Subcutaneous adipose tissue (tissue), 4 donors: ENCODE results near the gene IDE. TPM values are rescaled to one million over a fixed set of nuclear protein-coding genes. Genes with fewer than 3 reads are reported as not detected.

Experiments
- total RNA-seq, 4 donors: library from RNA; depleted of rRNA; stranded (reverse); fragments of >200 nt; gene quantifications; one replicate each; pipeline ENCODE4 v1.1.0, GENCODE V29; 2016
- TF ChIP-seq, protein P1 (sequence below): fragments of 450-650 bp; IDR thresholded peaks from one replicate; pipeline ENCODE4 v1.5.1; 2016; ENCODE audit warnings: low read depth, mild to moderate bottlenecking, control low read depth, antibody characterized with exemption, moderate library complexity

Gene IDE
- total RNA-seq, 4 donors from 2014 or later, result 21.2 to 37.3 (median 22.5) TPM

GRCh38 chr10:92413519-92413918 lies 160.4 kb downstream of the IDE start:
- TF ChIP-seq, protein P1, sequence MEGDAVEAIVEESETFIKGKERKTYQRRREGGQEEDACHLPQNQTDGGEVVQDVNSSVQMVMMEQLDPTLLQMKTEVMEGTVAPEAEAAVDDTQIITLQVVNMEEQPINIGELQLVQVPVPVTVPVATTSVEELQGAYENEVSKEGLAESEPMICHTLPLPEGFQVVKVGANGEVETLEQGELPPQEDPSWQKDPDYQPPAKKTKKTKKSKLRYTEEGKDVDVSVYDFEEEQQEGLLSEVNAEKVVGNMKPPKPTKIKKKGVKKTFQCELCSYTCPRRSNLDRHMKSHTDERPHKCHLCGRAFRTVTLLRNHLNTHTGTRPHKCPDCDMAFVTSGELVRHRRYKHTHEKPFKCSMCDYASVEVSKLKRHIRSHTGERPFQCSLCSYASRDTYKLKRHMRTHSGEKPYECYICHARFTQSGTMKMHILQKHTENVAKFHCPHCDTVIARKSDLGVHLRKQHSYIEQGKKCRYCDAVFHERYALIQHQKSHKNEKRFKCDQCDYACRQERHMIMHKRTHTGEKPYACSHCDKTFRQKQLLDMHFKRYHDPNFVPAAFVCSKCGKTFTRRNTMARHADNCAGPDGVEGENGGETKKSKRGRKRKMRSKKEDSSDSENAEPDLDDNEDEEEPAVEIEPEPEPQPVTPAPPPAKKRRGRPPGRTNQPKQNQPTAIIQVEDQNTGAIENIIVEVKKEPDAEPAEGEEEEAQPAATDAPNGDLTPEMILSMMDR, result no peak

- TF ChIP-seq, protein P1, result no peak
Observed at GRCh38 chr10:92413011-92413410, 160.9 kb downstream of the IDE start.

DNA sequence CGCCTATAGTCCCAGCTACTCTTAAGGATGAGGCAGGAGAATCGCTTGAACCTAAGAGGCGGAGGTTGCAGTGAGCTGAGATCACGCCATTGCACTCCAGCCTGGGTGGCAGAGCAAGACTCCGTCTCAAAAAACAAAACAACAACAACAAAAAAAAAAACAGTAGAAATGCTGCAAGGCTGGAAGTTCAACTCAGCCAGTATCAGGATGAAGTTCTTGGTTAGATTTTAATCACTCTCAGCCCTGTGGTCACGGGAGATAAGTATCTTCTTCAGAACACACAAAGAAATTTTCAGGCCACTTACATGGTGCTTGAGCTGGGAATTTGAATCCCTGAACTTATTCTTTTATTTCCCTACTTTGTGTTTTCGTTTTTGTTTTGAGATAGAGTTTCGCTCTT lies 162.5 kb downstream of the IDE start:
- TF ChIP-seq, protein P1, result no peak

- TF ChIP-seq, protein P1, result no peak
Observed at GRCh38 chr10:92410501-92410900, 163.4 kb downstream of the IDE start.

DNA sequence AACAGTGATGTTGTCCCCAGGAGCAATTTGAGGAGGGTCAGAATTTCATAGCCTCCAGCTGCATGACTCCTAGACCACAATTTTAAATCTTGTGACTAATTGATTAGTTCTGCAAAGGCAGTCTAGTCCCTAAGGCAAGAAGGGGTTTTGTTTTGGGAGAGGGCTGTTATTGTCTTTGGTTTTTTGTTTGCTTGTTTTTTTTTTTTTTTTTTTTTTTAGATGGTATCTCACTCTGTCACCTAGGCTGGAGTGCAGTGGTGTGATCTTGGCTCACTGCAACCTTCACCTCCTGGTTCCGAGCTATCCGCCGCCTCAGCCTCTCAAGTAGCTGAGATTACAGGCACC lies 165.9 kb downstream of the IDE start:
- TF ChIP-seq, protein P1, result no peak

DNA sequence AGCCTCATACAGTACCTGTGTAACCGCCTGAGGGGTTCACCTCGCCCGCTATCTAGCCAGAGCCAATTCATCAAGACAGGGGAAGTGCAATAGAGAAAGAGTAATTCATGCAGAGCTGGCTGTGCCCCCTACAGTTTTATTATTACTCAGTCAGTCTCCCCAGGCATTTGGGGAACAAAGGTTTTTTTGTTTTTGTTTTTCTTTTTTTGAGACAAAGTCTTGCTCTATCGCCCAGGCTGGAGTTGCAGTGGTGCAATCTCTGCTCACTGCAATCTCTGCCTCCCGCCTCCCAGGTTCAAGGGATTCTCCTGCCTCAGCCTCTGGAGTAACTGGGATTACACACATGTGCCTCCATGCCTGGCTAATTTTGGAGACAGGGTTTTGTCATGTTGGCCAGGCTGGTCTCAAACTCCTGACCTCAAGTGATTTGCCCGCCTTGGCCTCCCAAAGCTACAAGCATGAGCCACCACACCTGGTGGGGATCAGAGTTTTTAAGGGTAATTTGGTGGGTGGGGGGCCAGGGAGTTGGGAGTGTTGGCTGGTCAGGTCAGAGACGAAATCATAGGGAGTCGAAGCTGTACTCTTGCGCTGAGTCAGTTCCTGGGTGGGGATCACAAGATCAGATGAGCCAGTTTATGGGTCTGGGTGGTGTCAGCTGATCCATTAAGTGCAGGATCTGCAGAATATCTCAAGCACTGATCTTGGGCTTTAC lies 166.4 kb downstream of the IDE start:
- TF ChIP-seq, protein P1, result no peak

GRCh38 chr10:92405419-92405924 lies 168.4 kb downstream of the IDE start:
- TF ChIP-seq, protein P1, result no peak
